Lung (tissue), 12 donors: Measurements from ENCODE around the gene C4BPA. TPM values are rescaled to one million over a fixed set of nuclear protein-coding genes. Genes with fewer than 3 reads are reported as not detected.

ENCODE experiments used
- ATAC-seq: fragments of 200-7000 bp; cut with Tn5 transposase; one replicate; pipeline ENCODE4 v1.9.1; 2020; ENCODE audit warnings: moderate number of reproducible peaks; ENCODE audit not compliant: insufficient read depth, low FRiP score
- DNase-seq, 3 donors: peaks; one replicate each; pipeline ENCODE4 v3.0.0-alpha.2; 2013 to 2017
- H3K27ac ChIP-seq, 2 donors: one replicate each; pipeline ENCODE4 v1.5.1; 2013; ENCODE audit warnings: mild to moderate bottlenecking in 2 of 2, moderate library complexity in 2 of 2, control low read depth in 1 of 2, inconsistent platforms in 1 of 2, low read depth in 1 of 2, low read length in 1 of 2
- H3K27me3 ChIP-seq, 3 donors: one replicate each; pipeline ENCODE4 v1.5.1; 2013; ENCODE audit warnings: low read length in 2 of 3; ENCODE audit not compliant: control insufficient read depth in 3 of 3, insufficient read depth in 3 of 3
- H3K36me3 ChIP-seq, 4 donors: one replicate each; pipeline ENCODE4 v1.5.1; 2013; ENCODE audit warnings: low read length in 4 of 4, mild to moderate bottlenecking in 1 of 4, moderate library complexity in 1 of 4; ENCODE audit not compliant: control insufficient read depth in 4 of 4, insufficient read depth in 4 of 4
- H3K4me1 ChIP-seq, 5 donors: one replicate each; pipeline ENCODE4 v1.5.1; 2013; ENCODE audit warnings: low read length in 5 of 5, mild to moderate bottlenecking in 2 of 5, moderate library complexity in 1 of 5; ENCODE audit not compliant: control insufficient read depth in 5 of 5, insufficient read depth in 5 of 5
- H3K4me3 ChIP-seq: one replicate; pipeline ENCODE4 v1.5.1; 2013; ENCODE audit warnings: mild to moderate bottlenecking, control low read depth, moderate library complexity
- H3K9ac ChIP-seq, 2 donors: one replicate each; pipeline ENCODE4 v1.5.1; 2013; ENCODE audit warnings: low read length in 2 of 2, control low read depth in 1 of 2; ENCODE audit not compliant: insufficient read depth in 1 of 2
- H3K9me3 ChIP-seq, 4 donors: one replicate each; pipeline ENCODE4 v1.5.1; 2013; ENCODE audit warnings: low read length in 3 of 4, mild to moderate bottlenecking in 1 of 4, moderate library complexity in 1 of 4; ENCODE audit not compliant: control insufficient read depth in 4 of 4, insufficient read depth in 3 of 4
- CTCF ChIP-seq: IDR thresholded peaks from 2 replicates; pipeline ENCODE4 v1.5.1; 2012; ENCODE audit warnings: mild to moderate bottlenecking; ENCODE audit errors: control extremely low read depth, extremely low read depth
- WGBS, 2 donors: extraction: QIAGEN DNeasy Blood & Tissue Kit; methylation state at CpG; one replicate each; pipeline ENCODE4 v1.1.7; 2013; 5-methylcytosine and 5-hydroxymethylcytosine counted together
- polyA plus RNA-seq, 2 donors: library from polyadenylated mRNA; stranded (reverse); fragments of 200-250 nt; gene quantifications; one replicate each; pipeline ENCODE4 v1.2.1, GENCODE V29; 2013
- total RNA-seq, 2 donors: library from RNA; depleted of rRNA in 1 of 2; stranded (reverse); fragments of >200 nt in 1 of 2; gene quantifications; one replicate each; pipeline ENCODE4 v1.2.1, GENCODE V29; 2014 to 2021
- donor health status: control.
- donor health status: control.
- donor health status: Bipolar disorder and iron deficiency.
- donor health status: healthy.
- donor health status: DM: yes; HTN: yes; CAD: no.

The C4BPA gene
- total and polyA plus RNA-seq, 4 donors, result 21.2 to 213 (median 181) TPM

- no peak overlapping the region for H3K27ac ChIP-seq
These were observed 84.9 kb downstream of the C4BPA start for GRCh38 chr1:207188901-207189300.

GRCh38 chr1:207191061-207191460 is 87.0 kb downstream of the C4BPA start:
- DNase-seq (no peak), ATAC-seq (no peak)
- Histone ChIP-seq H3K27ac (no peak overlapping the region), H3K36me3 (peaks cover 0 to 1% (median 0%) of the 10 kb centered on the region in 4 donors), H3K9ac (no peak overlapping the region), H3K4me1 (no peaks in the 10 kb centered on the region), H3K9me3 (no peaks in the 10 kb centered on the region), H3K4me3 (no peak overlapping the region), H3K27me3 (no peaks in the 10 kb centered on the region)
- no peak for TF ChIP-seq CTCF

More at GRCh38 chr1:207188901-207189300, 84.9 kb downstream of the C4BPA start:
- Histone ChIP-seq H3K9ac (no peak overlapping the region), H3K27me3 (no peaks in the 10 kb centered on the region), H3K9me3 (no peaks in the 10 kb centered on the region), H3K4me1 (no peaks in the 10 kb centered on the region), H3K36me3 (no peaks in the 10 kb centered on the region), H3K4me3 (no peak overlapping the region)
- TF ChIP-seq CTCF, result no peak
- 22 to 58% methylated on average over 1 of the region's 1 CpG for WGBS, 2 donors
- DNase-seq (no peak), ATAC-seq (no peak)

GRCh38 chr1:207191776-207192175 is 87.7 kb downstream of the C4BPA start:
- H3K27me3 ChIP-seq, result no peaks in the 10 kb centered on the region
- no peak overlapping the region for H3K9ac ChIP-seq
- ATAC-seq (no peak), DNase-seq (no peak)
- H3K36me3 ChIP-seq, result peaks cover 0 to 1% (median 0%) of the 10 kb centered on the region in 4 donors
- WGBS, 2 donors, result 77 to 88% methylated on average over 3 of the region's 3 CpGs
- no peak overlapping the region for H3K27ac ChIP-seq
- no peak for TF ChIP-seq CTCF
- H3K4me1 ChIP-seq, result no peaks in the 10 kb centered on the region
- H3K4me3 ChIP-seq, result no peak overlapping the region
- H3K9me3 ChIP-seq, result no peaks in the 10 kb centered on the region

- no peaks in the 10 kb centered on the region for H3K4me1 ChIP-seq
- no peak overlapping the region for H3K27ac ChIP-seq
- TF ChIP-seq CTCF, result no peak
- H3K27me3 ChIP-seq, result no peaks in the 10 kb centered on the region
- H3K4me3 ChIP-seq, result no peak overlapping the region
- 81 to 88% methylated on average over 1 of the region's 1 CpG for WGBS, 2 donors
- DNase-seq (no peak), ATAC-seq (no peak)
- peaks cover 0 to 1% (median 0%) of the 10 kb centered on the region in 4 donors for H3K36me3 ChIP-seq
- no peaks in the 10 kb centered on the region for H3K9me3 ChIP-seq
- no peak overlapping the region for H3K9ac ChIP-seq
These were observed 90.2 kb downstream of the C4BPA start for GRCh38 chr1:207194197-207194596.
